GM21423 (cell line): Measurements from ENCODE around the gene ELK1.
"Not testable (repeated sequence)": the region's sequence is repeated elsewhere in the genome, so short reads cannot be mapped to it uniquely, and the experiment has no call there.

Experiments used
- ATAC-seq: cut with Tn5 transposase; IDR thresholded peaks from one replicate; pipeline ENCODE4 v1.9.1; 2021; ENCODE audit warnings: mild to moderate bottlenecking, moderate library complexity; ENCODE audit not compliant: unreplicated experiment

Gene ELK1, protein sequence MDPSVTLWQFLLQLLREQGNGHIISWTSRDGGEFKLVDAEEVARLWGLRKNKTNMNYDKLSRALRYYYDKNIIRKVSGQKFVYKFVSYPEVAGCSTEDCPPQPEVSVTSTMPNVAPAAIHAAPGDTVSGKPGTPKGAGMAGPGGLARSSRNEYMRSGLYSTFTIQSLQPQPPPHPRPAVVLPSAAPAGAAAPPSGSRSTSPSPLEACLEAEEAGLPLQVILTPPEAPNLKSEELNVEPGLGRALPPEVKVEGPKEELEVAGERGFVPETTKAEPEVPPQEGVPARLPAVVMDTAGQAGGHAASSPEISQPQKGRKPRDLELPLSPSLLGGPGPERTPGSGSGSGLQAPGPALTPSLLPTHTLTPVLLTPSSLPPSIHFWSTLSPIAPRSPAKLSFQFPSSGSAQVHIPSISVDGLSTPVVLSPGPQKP

DNA sequence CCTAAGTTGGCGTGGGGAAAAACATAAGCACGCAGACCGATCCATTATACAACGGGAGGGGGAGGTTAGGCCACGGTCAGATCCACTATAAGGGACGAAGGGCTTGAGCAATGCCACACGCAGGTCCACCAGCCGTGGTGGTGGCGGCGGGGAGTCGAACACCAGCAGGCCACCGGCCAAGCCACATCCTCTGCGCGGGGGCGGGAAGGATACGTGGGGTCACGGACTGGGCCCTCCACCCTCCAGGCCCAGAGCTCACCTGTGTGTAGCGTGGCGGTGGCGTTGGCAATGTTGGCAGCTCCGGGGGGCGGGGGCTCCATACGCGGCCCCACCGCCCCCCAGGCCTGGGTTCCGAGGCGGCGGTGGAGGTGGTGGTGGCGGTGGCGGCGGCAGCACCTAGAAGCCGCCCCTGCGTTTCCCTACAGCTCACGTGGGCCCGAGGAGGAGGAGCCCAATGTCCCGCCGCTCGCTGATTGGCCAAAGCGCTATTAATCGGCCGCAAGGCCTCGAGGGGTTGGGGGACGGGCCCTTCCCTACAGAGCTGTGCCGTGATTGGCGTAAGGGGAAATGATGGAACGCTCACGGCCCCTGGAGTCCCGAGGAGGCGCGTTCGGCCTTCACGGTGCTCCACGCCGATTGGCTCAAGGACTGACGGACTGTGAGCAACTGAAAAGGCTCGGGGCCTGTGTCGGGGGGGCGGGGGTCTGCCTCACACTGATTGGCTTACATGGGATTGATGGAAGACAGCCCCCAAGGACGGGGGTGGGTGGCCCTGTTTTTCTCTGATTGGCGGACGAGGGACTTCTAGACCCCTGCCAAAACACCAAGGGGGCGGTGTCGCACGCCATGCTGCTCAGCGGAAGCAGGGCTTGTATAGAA is at the start of gene ELK1:
Gene ELK1 (minus strand): TSS at position 400 of the 879 bp plus-strand sequence. CDS start 9,122 bp downstream, outside the sequence.
- peak; percentile 82 for ATAC-seq

DNA sequence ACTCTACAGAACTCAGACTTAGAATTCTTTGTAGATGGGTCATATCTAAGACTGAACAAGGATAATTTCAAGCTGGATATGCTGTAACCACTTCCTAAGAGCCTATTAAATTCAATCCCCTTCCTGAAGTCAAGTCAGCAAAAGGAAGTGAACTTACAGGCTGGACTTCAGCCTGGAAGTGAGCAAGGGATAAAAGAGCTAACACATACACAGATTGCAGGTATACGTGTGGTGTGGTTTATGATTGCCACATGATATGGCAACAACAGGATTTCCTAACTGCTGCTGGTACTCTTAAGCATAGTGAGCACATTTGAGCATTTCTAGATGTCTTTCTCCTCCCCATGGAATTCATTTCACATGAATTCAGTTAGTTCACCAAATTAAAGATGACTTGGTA is 46.8 kb upstream of the ELK1 start:
- ATAC-seq = no peak

DNA sequence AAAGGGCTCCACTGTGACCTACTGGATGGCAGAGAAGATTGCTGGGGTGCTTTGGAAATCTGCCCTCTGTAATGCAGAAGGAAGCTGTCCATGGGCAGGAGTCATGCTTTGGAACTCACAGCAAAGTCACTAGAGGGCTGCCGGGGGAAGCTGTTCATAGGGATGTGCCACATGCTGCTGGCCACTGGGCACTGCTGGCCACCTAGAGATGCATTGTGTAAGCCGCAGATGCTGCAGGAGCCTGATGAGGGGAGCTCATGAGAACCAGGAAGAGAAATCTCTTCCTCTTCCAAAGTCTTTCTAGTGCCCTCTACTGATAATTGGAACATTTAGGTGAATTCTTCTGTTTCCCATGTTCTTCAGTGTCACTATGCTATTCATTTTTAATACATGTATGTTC is 39.8 kb upstream of the ELK1 start:
- no peak for ATAC-seq

DNA sequence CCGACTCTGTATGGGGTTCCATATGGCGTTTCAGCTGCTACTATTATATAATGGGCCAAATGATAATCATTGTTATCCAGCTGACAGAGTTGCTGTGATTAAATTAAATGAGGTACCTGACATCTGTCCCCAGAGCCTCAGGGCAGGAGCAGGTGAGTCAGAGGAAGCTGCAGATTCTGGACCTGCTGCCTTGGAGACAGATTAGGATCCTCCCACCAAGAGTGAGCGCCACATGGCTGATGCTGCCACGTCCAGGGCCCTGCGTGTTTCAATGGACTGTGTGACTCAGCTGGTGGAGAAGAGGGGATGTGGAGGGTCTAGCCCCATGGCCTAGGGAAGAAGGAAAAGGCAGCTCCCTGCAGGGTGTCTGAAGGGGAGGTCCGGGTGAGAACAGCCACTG is 36.9 kb upstream of the ELK1 start:
- ATAC-seq = no peak

DNA sequence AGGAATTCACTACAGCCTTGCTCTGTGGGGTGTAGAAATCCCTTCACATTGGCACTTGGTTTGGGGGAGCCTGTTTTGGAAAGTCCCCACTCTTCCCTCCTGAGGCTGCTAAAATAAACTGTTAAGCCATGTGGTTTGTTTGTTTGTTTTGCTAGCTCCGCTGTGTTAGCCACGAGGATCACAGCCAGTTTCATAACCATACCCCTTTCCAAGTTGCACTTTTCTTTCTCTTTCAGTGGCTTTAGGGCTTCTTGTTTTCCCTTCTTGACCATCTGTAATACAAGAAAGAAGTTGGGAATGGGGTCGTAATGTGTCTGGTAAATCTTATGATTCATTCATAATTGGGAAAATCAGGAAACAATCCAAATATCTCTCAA is 33.5 kb upstream of the ELK1 start:
- ATAC-seq = no peak

DNA sequence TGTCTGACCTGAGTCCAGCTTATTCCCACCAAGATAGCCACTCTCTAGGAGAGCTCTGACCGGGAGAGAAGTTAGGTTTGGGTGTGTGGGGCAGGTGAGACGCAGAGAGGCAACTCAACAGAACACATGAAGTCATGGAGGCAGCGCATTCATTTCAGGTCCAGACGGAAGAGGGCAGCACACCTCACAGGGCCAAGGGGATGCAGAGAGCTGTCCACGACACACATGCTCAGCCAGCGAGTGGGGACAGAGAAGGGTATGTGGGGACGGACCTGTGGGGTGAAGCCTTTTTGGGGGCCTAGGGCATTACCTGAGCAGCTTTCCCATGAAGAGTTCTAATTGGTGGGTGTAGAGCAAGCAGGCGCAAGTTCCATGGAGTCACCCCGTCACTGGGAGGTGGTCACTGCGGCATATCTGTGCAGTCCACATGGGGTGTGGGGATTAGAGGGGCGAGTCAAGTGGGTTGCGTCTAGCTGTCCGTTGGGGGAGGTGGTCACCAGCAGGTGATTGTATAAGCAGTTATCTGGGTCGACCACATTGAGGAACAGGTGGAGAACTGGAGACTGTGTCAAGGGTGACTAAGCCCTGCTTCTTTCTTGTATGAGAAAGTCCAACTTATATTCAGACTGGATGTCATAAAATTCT is 32.9 kb upstream of the ELK1 start:
- ATAC-seq = no peak

DNA sequence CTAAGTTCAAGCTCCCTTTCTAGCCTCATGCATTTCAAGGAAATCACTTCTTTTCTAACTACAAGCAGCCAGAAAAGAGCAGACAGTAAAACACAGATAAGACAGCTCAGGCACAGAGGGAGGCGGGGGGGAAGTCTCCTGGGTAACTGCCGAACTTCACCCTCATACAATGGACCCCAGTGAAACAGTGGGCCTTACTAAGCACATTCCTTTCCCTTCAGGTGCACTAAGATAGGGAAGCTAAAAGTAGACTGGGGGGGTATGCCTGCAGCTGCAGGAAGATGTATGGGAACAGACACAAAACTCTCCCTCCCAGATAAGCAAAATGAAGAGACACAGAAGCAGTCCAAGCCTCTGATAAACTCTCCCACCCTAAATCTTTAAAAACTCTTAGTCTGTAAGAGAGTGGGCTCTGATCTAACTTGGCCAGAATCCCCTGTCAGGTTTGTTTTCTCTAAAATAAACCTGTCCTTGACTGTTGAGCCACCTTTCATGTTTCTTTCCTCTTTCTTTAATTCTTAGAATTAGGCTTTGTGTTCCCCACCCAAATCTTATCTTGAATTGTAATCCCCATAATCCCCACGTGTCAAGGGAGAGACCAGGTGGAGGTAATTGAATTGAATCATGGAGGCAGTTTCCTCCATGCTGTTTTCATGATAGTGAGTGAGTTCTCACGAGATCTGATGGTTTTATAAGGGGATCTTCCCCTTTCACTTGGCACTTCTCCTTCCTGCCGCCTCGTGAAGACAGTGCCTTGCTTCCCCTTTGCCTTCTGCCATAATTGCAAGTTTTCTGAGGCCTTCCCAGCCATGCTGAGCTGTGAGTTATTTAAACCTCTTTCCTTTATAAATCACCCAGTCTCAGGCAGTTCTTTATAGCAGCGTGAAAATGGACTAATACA is 25.8 kb upstream of the ELK1 start:
- ATAC-seq = not testable (repeated sequence)

DNA sequence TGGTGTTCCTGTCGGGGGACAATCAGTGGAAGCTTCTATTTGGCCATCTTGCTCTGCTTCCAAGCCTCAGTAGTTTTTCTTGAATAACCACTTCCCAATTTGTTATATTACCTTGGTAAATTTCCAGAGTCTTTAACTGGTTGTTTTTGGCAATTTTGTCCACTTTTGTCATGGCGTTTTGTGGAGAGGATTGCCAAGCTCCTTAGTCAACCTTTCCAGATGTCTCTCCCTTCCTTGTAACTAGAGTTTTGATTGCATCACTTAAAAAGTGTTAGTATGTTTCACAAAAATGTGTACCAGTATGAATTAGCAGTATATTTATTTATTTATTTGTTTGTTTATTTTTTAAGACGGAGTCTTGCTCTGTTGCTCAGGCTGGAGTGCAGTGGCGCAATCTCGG is 24.4 kb upstream of the ELK1 start:
- no peak for ATAC-seq

DNA sequence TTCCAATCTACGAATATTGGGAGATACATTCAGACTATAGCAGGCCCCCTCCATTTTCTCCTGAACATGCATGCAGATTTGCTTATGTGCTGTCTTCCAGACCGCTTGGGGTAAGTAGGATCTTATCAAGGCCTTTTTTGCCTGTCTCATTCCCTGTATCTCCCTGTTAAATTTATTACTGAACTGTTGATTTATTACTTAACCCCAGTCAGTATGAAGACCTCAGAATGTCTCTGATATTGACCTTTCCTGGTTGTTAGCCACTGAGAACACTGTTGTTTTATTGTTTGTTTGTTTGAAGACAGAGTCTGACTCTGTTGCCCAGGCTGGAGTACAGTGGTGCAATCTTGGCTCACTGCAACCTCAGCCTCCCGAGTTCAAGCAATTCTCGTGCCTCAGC is 15.4 kb upstream of the ELK1 start:
- ATAC-seq = not testable (repeated sequence)

DNA sequence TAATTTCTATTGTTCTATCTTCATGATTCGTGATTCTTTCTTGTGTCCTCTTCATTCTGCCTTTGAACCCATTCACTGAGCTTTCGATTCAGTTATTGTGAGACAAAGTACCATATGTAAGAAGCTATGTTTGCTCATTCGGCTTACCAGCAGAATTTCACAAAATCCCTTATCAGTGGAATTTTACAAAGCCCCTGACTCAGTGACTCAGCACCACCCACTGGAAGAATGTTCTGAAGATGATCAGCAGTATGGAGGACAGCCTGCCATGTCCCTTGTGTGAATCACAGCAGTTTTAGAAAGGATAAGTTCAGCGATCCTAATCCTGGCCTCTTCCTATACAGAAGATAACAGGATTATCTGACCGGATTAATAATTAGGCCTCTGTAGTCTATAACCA is 14.4 kb upstream of the ELK1 start:
- ATAC-seq = no peak

DNA sequence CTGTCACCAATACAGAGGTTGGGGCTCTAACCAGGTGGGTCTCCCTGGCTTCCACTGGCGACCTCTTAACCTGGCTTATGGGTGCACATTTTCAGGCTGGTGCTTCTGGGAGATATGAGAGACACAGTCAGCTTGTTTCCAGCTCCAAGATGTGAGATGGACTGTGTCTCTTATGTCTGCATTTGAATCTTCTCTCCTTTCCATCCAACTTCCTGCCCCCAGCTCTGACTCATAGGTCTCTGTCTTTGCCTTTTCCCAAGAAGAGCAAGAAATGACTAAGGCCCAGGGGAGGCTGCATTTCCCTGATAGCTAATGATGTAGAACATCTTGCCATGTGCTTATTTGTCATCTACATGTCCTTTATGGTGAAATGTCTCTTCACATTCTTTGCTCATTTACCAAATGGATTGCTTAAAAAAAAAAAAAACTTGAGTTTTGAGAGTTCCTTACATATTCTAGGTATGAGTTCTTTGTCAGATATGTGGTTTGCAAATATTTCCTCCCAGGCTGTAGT is 11.8 kb upstream of the ELK1 start:
- ATAC-seq = no peak

DNA sequence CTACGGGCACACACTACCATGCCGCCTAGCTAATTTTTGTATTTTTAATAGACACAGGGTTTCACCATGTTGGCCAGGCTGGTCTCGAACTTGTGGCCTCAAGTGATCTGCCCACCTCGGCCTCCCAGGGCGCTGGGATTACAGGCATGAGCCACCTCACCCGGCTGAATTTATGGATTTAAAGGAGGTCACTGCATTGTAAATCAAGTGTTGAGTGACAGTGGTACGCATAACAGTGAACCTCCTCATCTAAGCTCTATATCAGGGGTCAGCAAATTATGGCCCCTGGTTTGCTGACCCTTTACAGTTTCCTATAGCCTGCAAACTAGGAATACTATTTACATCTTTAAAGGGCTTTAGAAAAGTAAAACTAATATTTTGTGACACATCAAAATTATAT is 11.2 kb upstream of the ELK1 start:
- no peak for ATAC-seq

DNA sequence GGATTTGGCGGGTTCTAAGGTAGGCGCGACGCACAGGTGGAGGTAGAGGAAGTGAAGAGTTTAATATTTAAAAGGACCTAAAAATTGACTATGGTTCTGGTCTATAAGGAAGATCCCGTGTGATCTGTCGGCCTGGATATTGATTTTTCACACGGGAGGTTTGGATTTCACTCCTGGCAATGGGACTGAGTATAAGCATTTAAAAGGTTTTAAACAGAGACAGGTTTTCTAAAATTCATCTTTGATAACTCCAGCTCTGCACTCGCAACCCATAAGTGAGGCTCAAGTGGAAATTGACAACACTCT is 9.0 kb upstream of the ELK1 start:
- ATAC-seq = no peak

DNA sequence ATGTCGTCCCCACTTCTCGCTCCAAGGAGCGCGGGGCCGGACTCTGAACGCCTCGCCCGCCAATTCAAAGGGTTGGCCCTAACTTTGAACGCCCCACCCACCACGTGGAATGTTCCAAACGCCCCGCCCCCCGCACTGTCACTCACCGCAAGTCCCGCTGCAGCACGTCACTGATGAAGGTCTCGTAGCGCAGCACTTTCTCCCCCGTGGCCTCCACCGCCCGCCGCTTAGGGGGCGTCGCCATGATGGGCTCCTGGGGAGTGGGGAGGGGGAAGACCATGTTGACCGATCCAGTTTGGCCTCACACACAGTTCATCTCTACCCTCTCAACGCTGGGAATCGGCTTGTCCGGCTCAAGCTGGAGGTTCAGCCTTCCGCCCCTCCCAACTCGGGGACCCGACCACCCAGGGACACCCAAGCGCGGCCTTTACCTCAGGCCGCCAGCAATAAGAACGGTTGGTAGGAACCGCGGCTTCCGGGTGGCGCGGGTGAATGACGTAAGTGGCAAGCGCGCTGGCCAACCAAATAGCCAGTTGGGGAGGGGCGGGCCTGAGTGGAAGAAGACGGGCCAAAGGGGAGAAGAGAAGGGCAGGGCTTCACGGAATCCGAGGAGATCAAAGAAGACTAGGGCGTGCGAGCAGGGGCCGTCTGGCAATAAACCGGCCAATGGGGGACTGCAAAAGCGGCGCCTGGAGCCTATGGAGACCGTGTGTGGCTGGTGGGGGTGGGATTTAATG is 8.5 kb upstream of the ELK1 start, which contains the start of gene UXT:
Gene UXT (minus strand): TSS at position 497 of the 737 bp plus-strand sequence. CDS start 253 bp downstream, at position 244.
- peak; percentile 77 for ATAC-seq

DNA sequence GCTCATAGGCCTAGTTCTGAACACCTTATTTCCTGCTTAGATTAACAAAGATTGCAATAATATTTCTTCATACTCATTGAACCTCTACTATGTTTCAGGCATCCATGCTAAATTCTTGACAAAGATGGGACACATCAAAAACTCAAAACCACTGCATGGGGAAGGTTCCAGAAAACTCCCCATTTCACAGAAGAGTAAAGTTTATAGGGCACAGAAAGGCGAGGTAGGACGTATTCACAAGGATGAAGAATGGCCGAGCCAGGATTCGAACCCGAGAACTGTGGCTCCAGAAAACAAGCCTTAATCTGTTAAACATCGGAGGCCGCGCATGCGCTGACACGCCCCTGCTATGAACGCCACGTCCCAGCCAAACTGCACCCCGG is 7.9 kb upstream of the ELK1 start:
- ATAC-seq = no peak

DNA sequence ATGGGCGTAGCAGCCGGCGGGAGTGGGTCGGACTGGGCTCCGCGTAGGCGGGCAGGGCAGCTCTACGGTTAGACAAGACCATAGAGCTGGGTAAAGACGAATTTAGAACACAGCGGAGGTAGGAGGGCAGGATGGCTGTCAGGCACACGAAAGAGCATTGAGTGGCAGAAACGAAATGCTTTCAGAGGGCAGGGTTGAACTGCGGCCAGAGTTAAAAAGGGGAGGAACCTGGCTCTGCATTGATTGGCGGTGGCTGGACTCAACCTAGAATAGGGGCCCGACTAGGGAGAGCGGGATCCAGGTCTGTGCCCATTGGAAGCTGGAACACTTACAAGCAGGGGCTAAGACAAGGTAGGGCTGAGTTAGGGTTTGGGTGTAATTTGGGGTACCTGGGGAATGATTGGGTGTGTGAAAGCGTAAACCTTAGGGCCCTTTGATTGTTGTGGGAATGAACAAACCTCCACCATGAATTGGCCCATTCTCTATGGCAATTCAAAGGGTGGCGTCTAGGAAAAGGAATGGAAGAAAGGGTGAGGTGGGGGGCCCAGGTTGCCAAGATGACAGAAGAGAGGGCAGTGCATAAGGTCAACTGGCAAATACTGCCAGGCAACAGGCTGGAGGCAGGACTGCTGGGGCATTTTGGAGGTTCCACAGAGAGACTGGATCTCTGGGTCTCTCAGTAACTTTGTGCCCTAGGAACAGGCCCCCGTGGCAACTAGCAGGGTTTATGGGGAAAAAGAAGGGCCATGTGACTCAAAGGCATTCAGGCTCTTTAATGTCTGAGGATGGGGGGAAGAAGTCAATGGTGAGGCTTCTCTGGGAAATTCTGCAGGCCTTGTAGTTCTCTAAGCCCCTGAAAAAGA is 911 bp upstream of the ELK1 start:
- no peak for ATAC-seq

DNA sequence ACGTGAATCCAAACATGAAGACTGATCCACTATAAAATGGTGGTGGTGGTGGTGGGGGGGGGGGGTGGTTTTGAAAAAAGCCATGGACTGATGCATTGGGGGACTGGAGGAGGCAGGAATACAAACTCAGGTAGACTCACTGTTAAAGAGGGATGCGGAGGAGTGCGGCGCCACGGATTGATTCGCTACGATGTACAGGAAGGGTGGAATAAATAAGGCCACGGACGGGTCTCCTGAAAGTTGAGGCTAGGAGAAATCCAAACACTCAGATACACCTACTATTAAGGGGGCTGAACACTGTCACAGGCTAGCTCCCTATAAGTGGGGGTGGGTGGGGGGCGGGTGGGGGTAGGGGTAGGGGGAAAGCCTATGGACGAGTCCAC is 591 bp downstream of the ELK1 start:
- ATAC-seq = no peak

DNA sequence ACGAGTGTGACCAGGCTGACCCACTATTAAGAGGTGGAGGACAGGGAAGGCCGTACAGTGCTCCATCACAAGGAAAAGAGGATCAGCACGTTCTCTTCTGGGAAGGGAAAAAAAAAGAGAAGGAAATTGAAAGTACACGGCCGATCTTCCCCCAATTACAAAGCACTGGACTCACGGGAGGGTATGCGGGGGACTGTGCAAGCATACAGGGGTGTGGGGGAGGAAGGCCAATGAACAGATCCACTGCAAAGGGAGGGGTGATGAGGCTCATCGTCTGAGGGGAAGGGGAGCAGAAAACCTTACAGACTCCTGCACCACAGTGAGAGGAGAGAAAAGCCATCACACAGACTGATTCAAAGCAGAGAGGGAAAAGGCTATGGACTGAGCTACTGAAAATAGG is 1.1 kb downstream of the ELK1 start:
- no peak for ATAC-seq

DNA sequence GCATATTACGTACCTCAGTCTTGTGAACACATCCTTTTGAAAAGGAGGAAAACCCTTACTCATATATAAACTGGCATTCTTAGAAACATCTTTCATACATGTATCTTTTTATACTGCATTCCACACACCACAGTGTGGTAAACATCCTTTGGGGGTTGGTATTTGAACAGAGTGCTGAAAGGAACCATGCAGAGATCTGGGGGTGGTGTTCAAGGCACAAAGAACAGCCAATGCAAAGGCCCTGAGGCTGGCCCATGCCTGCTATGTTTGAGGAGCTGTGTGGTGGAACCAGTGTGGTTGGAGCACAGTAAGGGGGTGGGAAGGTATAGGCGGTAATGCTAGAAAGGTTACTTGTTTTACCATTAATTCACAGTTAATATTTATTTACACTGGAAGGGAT is 2.0 kb downstream of the ELK1 start:
- no peak for ATAC-seq
